Suprapubic skin (tissue), 2 donors: ENCODE results near the gene NARS2.

Source experiments
- EP300 ChIP-seq: sonication (generic); formaldehyde crosslinking; IDR thresholded peaks from one replicate; pipeline ENCODE4 v1.6.1; 2017; ENCODE audit warnings: antibody characterized with exemption
- POLR2A ChIP-seq, 2 donors: fragments of 450-650 bp; IDR thresholded peaks; one replicate each; pipeline ENCODE4 v1.6.1; 2017; ENCODE audit warnings: antibody characterized with exemption in 2 of 2, mild to moderate bottlenecking in 2 of 2, moderate library complexity in 2 of 2

DNA sequence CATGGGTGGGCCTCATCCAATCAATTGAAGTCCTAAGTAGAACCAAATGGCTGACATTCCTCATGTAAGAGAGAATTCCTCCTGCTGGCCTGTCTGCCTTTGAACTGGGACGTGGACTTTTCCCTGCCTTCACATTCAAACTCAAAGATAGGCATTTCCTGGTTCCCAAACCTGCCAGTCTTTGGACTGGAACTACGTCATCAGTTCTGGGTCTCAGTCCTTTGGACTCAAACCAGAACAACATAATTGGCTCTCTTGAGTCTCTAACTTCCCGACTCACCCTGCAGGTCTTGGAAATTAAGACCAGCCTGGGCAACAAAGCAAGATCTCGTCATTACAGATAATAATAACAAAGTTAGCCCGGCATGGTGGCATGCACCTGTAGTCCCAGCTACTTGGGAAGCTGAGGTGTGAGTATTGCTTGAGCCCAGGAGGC, 38.7 kb upstream of the NARS2 start:
- TF ChIP-seq EP300 = no peak
- no peak for TF ChIP-seq POLR2A (IDR thresholded peaks at IDR 0.05)
